ENCODE measurements around the gene PHF20. TPM values are rescaled to one million over a fixed set of nuclear protein-coding genes. Genes with fewer than 3 reads are reported as not detected.

PHF20 gene
- total and polyA plus RNA-seq, 2 of the 8 experiments (the other 6 are each of a cell fraction or from before 2014, with no cell fraction given), result 25.6 to 70.1 TPM

DNA sequence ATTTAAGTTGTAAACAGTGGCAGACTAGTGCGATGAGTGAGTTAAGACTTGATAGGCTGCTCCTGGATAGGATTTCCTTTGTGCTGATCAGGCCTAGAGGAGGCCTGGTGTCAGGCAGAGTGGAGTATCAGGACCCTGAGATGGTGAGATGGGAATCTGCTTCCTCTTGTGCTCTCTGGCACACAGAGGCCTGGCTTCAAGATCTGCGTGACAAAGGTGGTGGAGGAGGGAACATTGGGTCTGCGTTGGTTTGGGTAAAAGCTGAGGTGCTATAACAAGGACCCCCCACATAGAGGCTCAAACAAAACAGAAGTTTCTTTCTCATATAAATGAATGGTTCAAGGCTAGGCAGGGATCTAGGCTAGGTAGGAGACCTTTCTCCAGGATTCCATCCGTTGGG, 162.2 kb downstream of the PHF20 start:
- H4K8ac ChIP-seq (ENCODE audit: extremely low read depth, insufficient read depth, low read length), result no peak overlapping the region
- H2BK12ac ChIP-seq (ENCODE audit: low read depth, low read length), result no peak overlapping the region
- H2BK5ac ChIP-seq (ENCODE audit: low read depth, low read length), result peak overlapping the region; percentile 67
- H2BK120ac ChIP-seq (replicated peaks; ENCODE audit: low read depth, low read length), result no peak overlapping the region
- DNase-seq (ENCODE audit: low read depth in 1 of 2, low spot score in 2 of 2), result peak in 1 of 2 experiments; percentile 29
- peak overlapping the region; percentile 36; the same call in 1 of the 2 replicates for H3K18ac ChIP-seq (ENCODE audit: extremely low read depth, low read length)
- no peaks in the 10 kb centered on the region; a peak in 1 of 7 replicates for H3K27me3 ChIP-seq (replicated peaks in 1 of 4; ENCODE audit: control insufficient read depth in 3 of 4, extremely low read depth in 1 of 4, insufficient read depth in 3 of 4, low read length in 3 of 4)
- peak overlapping the region; percentile 26 to 30; a peak in 3 of 4 replicates for H3K4me2 ChIP-seq (ENCODE audit: insufficient read depth in 1 of 2, low read depth in 2 of 2, low read length in 2 of 2)
- H3K79me1 ChIP-seq (ENCODE audit: low read depth, low read length), result no peaks in the 10 kb centered on the region
- H3K4me3 ChIP-seq (ENCODE audit: extremely low read depth in 1 of 4, insufficient read depth in 2 of 4, low read depth in 3 of 4, low read length in 4 of 4), result peak overlapping the region in 1 of 4 experiments; percentile 27; a peak in 1 of 8 replicates
- no peak overlapping the region for H4K5ac ChIP-seq (ENCODE audit: insufficient read length, low read depth, low read length)
- peak; percentile 42 for FAIRE-seq
- no peak overlapping the region for H2AFZ ChIP-seq (ENCODE audit: low read length)
- no peaks in the 10 kb centered on the region for H4K20me1 ChIP-seq (replicated peaks in 1 of 2; ENCODE audit: control insufficient read depth in 1 of 2, insufficient read depth in 2 of 2, low read length in 2 of 2)
- ChIA-PET CTCF (ENCODE audit: partially characterized antibody) (interaction anchor here (0.5 to 1.6 kb wide), 3 partner anchors 9 to 27 kb away, joined by 3 to 6 read pairs (median 6); no protein-coding TSS in a partner anchor), POLR2A (ENCODE audit: partially characterized antibody) (interaction anchor here (1.1 to 3.0 kb wide), 4 partner anchors 12 to 192 kb away, joined by 5 to 16 read pairs (median 10); partner anchors contain the start of genes RBM39 and SCAND1)
- H2AK5ac ChIP-seq (ENCODE audit: low read depth, low read length), result no peak overlapping the region
- peaks cover 6 to 12% (median 10%) of the 10 kb centered on the region in 4 experiments; a peak in 5 of 7 replicates for H3K4me1 ChIP-seq (replicated peaks in 1 of 4; ENCODE audit: control insufficient read depth in 3 of 4, insufficient read depth in 4 of 4, low read length in 3 of 4)
- H2BK15ac ChIP-seq (ENCODE audit: low read length), result no peak overlapping the region
- H3K36me3 ChIP-seq (ENCODE audit: control insufficient read depth in 2 of 4, insufficient read depth in 4 of 4, low read length in 3 of 4), result peaks cover 7 to 25% (median 10%) of the 10 kb centered on the region in 4 experiments; a peak in 7 of 8 replicates
- H3K27ac ChIP-seq (ENCODE audit: low read depth, low read length), result peak overlapping the region; percentile 30
- no peak overlapping the region for H4K91ac ChIP-seq (replicated peaks; ENCODE audit: insufficient read length, low read length)
- no peak overlapping the region for H3K4ac ChIP-seq (replicated peaks; ENCODE audit: insufficient read length, low read depth, low read length)
- 60% methylated on average over 4 of the region's 4 CpGs; no CpG with 5 or more reads in 1 of the 2 experiments for WGBS, 2 experiments (ENCODE audit: extremely low coverage in 1 of 2, insufficient coverage in 1 of 2, insufficient read length in 1 of 2, insufficient replicate concordance in 2 of 2, low coverage in 1 of 2, low lambda C conversion rate in 2 of 2, missing lambda C conversion rate in 1 of 2)
- no peak overlapping the region for H3K14ac ChIP-seq (ENCODE audit: insufficient read length)
- H3K9ac ChIP-seq (replicated peaks in 1 of 4; ENCODE audit: extremely low read depth in 1 of 4, low read depth in 3 of 4, low read length in 3 of 4), result no peak overlapping the region
- H3K79me2 ChIP-seq (ENCODE audit: control insufficient read depth in 1 of 2, insufficient read depth in 2 of 2, low read length in 2 of 2), result no peaks in the 10 kb centered on the region
- H3K23me2 ChIP-seq (ENCODE audit: low read depth, low read length), result peaks cover 2% of the 10 kb centered on the region; the same call in 1 of the 2 replicates
- no peaks in the 10 kb centered on the region for H3K9me3 ChIP-seq (ENCODE audit: insufficient read depth in 2 of 2, low read depth in 1 of 2, low read length in 1 of 2)
- H2BK20ac ChIP-seq (ENCODE audit: low read length), result no peak overlapping the region
- no peak overlapping the region for H3K23ac ChIP-seq (ENCODE audit: insufficient read length)
- no peak overlapping the region for H3K56ac ChIP-seq (replicated peaks; ENCODE audit: insufficient read length, low read depth, low read length)
- TF ChIP-seq POLR2A (IDR thresholded peaks at IDR 0.05; ENCODE audit: control extremely low read depth in 1 of 2, low read depth in 2 of 2, low read length in 2 of 2), result peak in 1 of 2 experiments; percentile 25; a peak in 1 of 3 replicates
- TF ChIP-seq TCF12 (IDR thresholded peaks at IDR 0.05; ENCODE audit: low read depth, low read length), result no peak
- TF ChIP-seq CHD2 (IDR thresholded peaks at IDR 0.05; ENCODE audit: low read length), result no peak
- TF ChIP-seq, protein P1, sequence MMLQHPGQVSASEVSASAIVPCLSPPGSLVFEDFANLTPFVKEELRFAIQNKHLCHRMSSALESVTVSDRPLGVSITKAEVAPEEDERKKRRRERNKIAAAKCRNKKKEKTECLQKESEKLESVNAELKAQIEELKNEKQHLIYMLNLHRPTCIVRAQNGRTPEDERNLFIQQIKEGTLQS (IDR thresholded peaks at IDR 0.05; ENCODE audit: insufficient read depth, low read depth, low read length), result no peak
- TF ChIP-seq RFX5 (IDR thresholded peaks at IDR 0.05; ENCODE audit: borderline replicate concordance, low read depth, low read length), result no peak
- TF ChIP-seq TBP (IDR thresholded peaks at IDR 0.05; ENCODE audit: low read depth, low read length), result 0 out of 2 replicates have a peak, but pooled peaks have one; percentile 40
- TF ChIP-seq POLR2AphosphoS5 (IDR thresholded peaks at IDR 0.05; ENCODE audit: low read depth, low read length), result peak; percentile 52; the same call in 1 of the 2 replicates
- TF ChIP-seq GABPA (IDR thresholded peaks at IDR 0.05; ENCODE audit: borderline replicate concordance, insufficient read depth, low read length), result no peak
- TF ChIP-seq TAF1 (IDR thresholded peaks at IDR 0.05; ENCODE audit: low read depth, low read length), result peak; percentile 26; the same call in 1 of the 2 replicates
- TF ChIP-seq, protein P2, sequence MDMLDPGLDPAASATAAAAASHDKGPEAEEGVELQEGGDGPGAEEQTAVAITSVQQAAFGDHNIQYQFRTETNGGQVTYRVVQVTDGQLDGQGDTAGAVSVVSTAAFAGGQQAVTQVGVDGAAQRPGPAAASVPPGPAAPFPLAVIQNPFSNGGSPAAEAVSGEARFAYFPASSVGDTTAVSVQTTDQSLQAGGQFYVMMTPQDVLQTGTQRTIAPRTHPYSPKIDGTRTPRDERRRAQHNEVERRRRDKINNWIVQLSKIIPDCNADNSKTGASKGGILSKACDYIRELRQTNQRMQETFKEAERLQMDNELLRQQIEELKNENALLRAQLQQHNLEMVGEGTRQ (IDR thresholded peaks at IDR 0.05; ENCODE audit: low read length), result no peak
- no peak for TF ChIP-seq NANOG (IDR thresholded peaks at IDR 0.05; ENCODE audit: insufficient read depth, low read depth, low read length, poor library complexity, severe bottlenecking)
